NCI-H82 treated with DMSO at 0.1 percent for 48 hours (cell line): ENCODE data around the gene CADPS2.
"Not testable (repeated sequence)": the region's sequence is repeated elsewhere in the genome, so short reads cannot be mapped to it uniquely, and the experiment has no call there.

ENCODE experiments used
- DNase-seq: peaks from one replicate; lab custom pipeline; 2025; ENCODE audit not compliant: unreplicated experiment; lab: John Stamatoyannopoulos, UW

Gene CADPS2

DNA sequence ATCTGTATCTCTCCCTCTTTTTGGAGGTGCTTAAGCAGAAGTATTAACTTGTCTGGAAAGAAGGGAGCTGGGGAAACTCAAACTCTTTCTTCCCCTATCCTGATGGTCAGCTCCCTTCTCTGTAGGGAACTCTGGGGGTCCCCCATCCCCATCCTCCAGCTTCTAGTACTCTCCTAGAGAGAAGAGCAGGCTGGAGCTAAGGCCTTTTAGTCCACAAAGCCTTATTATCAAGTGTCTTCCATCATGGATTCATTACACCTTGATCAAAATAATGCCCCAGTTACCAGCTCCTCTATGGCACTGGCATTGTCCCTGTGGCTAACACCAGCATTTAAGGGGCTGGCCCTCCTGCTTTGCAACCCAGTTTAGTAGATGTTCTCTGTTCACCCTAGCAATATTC, 35.7 kb downstream of the CADPS2 start:
- DNase-seq, result no peak

DNA sequence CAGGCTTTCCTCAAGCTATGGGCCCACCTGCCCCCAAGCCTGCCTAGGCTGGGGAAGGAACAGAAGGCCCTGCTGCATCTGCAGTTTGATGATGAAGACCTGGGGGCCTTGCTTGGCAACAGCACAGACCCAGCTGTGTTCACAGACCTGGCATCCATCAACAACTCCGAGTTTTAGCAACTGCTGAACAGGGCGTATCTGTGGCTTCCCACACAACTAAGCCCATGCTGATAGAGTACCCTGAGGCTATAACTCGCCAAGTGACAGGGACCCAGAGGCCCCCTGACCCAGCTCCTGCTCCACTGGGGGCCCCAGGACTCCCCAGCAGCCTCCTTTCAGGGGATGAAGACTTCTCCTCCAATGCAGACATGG, 36.3 kb downstream of the CADPS2 start:
- no peak for DNase-seq

DNA sequence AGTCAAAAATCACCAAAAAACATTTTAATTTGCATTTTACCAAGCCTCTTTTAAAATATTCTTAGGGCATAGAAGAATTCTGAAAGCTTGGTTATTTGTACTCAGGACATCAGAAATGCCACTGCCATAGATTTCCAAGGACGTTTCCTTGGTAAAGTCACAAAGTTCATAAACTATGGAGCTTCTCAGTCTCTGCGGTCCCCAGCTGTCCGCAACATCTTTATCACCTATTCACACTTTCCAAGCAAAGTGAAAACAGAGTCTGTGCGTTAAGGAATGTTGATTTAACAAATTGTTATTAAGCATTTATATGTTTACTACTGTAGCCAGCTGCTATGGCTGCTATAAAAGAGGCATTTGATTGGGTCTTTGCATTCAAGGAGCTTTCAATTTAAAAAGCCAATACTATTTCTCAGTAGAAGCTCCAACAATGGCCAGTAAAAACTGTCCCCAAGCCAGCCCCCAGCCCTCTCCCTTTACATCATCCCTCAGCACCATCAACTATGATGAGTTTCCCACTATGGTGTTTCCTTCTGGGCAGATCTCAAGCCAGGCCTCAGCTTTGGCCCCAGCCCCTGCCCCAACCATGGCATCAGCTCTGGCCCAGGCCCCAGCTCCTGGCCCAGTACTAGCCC, 36.8 kb downstream of the CADPS2 start:
- DNase-seq, result no peak

DNA sequence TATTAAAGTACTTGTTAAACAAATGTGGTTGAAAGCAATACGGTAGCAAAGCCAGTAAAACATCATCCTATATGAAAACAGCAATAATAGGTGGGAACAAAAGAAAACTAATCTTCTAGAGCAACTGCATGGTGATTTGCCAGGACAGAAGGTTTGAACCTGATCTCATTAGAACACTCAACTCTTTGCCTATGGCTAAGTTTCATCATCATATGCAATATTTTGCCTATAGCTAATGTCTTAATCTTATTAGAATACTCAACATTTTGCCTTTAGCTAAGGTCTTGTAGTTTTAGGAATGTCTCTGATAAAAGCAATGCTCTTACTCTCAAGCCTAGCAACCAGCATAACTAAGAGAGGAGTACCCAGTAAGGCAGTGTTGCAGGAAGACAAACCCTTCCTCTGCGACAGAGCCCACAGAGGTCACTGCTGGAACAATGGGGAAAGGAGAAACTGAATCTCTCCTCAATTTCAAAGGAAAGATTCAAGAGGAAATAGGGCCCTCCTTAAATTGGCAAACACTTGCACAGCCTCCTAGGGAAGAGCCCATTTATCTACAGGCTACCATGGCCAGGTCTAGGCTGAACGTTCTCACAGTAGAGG, 38.3 kb downstream of the CADPS2 start:
- no peak for DNase-seq

DNA sequence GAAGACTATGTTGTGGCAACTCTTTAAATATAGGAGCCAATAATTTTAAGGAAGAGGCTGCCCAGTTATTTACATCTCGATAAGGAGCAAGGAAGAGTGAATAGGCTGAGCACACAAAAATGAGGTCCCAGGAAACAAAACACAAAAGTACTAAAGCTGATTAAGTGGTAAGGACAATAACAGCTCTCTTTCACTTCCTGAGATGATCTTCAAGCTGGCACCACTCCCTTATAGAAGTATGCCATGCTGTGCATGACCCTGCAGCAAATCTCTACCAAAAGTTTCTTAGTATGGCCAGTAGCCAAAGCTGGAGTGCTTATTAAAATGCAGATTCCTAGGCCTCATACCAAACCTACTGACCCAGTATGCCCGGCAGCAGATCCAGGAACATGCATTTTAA, 39.7 kb downstream of the CADPS2 start:
- no peak for DNase-seq

DNA sequence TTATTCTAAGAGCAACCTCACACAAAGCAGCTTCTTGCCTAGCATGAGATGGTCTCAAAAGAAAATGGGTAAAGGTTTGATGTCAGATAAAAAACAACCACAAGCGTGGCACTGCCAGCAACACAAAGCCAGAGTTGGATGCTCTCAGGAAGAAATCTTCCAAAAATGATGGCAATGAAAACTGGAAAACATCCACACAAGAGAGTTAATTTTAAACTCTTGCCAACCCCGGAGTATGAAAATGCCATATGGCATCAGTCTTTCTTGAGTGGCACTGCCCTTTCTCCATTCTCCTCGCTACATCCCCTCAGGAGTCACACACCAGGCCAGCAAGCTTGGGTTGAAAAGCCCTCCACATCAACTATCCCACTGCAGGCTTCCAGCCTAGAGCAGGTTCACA, 41.0 kb downstream of the CADPS2 start:
- DNase-seq, result no peak

DNA sequence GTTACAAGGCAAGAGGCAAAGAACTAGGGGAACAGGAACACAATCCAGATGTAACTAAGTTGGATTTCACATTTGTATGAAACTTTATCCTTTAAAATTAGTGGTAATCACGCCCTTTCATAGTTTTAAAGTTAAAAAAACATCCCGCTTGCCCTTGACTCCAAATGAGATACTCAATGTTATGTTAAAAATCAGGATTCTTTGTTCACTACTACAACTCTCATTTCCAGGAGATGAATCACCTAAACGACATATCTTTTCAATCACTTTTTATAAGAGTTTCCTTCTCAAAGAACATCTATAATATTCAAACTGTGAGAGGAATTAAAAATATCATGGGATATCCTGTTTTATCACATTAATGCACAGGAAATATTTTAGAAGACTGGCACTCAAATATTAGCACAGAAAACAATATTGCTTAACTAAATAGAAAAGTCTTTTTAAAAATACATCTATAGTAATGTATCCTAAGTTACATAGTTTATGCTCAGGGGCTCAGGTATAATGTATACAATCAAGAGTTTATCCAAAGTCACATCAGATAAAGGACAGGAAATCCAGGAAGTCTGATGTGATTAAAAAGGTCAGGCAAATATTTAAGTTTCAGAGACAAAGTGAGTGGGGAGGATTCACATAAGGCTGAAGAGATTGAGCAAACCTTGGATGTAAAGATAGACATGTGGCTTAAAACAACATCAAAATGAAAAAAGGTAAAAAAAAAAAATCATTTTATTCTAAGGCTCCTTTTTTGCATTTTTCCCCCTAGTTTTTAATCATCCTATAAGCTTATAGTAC, 41.9 kb downstream of the CADPS2 start:
- no peak for DNase-seq

DNA sequence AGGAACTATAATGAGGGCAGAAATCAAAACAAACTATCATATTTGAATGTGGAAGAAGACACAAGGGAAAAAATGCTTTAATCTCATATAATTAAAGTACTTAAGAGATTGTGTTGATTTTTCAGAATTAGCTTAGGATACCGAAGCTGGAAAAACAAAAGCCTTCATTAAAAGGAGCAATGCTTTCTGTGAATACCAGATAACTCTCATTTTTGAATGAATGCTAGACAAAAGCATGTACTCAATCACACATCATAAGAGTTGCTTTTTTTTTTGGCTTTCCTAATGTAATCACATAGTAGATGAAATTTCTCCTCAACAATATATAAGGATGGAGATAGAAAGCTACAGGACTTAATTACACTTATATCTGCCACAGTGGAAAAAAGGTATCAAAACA, 43.3 kb downstream of the CADPS2 start:
- no peak for DNase-seq

DNA sequence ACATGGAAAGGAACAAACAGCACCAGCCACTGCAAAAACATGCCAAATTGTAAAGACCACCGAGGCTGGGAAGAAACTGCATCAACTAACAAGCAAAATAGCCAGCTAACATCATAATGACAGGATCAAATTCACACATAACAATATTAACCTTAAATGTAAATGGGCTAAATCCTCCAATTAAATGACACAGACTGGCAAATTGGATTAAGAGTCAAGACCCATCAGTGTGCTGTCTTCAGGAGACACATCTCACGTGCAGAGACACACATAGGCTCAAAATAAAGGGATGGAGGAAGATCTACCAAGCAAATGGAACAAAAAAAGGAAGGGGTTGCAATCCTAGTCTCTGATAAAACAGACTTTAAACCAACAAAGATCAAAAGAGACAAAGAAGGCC, 50.0 kb downstream of the CADPS2 start:
- DNase-seq, result not testable (repeated sequence)

DNA sequence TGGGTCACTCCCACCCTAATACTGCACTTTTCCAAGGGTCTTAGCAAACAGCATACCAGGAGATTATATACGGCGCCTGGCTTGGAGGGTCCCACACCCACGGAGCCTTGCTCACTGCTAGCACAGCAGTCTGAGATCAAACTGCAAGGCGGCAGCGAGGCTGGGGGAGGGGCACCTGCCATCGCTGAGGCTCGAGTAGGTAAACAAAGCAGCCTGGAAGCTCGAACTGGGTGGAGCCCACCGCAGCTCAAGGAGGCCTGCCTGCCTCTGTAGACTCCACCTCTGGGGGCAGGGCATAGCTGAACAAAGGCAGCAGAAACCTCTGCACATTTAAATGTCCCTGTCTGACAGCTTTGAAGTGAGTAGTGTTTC, 51.7 kb downstream of the CADPS2 start:
- DNase-seq, result not testable (repeated sequence)

DNA sequence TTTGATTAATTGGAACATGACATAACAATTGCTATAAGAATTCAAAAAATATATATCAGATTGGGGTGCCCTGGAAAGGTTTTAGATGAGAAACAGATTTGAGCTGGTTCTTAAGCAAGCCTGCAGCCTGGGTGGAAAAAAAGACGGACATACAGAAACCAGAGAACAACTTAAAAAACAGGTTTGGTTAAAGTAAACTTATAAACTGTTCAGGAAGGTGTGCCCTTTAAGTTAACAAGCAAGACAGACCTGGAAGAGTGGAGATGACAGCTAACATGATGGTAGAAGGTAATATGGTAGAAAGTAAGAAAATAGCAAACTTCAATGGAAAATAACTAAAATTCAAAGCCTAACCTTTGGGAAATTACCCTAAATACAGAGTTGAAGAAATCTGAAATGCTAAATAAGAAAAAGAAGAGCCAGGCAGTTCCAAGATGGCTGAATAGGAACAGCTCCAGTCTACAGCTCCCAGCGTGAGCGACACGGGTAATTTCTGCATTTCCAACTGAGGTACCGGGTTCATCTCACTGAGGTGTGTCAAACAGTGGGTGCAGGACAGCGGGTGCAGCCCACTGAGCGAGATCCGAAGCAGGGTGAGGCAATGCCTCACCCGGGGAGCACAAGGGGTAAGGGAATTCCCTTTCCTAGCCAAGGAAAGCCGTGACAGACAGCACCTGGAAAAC, 52.2 kb downstream of the CADPS2 start:
- no peak for DNase-seq

DNA sequence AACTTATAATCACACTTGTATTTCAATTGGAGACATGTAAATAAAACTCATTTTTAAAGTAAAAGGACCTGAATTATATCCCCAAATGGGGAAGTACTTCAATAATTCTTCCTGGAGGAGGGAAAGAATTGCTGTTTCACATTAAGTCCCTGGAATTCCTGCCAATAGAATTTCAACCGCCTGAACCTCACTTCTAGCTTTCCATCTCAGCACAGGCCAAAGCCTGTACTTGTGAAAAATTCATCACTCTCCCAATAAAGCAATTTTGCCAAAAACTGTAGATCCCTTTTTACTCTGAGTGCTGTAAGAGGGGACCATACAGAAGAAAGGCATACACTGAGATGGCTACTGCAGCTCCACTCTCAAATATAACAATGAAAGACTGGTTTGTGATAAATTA, 54.8 kb downstream of the CADPS2 start:
- no peak for DNase-seq

DNA sequence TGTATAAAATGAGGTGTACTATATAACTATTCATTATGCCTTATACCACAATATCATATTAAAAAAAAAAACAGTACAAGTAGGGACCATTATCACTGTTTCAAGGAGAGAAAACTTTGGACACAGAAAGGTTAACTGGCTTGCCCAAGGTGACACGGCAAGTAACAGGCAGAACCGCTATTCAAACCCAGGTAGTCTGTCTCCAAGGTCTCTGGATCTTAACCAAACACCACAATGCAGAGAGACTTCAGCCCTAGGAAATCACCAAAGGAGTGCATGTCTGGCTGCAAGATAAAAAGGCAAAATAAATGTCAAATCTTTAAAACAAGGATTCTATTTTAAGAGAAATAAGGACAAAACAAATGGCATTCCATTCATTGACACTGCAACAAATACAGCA, 56.3 kb downstream of the CADPS2 start:
- no peak for DNase-seq

DNA sequence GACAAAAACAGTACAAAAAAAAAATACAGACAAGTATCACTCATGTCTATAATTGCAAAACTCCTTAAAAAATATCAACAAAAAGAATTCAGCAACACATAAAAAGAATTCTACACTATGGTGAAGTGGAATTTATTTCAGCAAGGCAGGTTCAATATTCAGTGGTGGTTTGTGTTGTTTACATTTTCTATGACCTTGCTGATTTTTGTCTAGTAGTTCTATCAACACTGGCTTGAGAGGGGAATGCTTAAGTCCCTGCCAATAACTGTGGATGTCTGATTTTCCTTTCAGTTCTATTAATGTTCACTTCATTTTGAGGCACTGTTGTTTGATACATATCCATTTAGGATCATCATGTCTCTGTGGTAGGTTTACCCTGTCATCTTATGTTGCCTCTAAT, 58.5 kb downstream of the CADPS2 start:
- DNase-seq, result no peak

DNA sequence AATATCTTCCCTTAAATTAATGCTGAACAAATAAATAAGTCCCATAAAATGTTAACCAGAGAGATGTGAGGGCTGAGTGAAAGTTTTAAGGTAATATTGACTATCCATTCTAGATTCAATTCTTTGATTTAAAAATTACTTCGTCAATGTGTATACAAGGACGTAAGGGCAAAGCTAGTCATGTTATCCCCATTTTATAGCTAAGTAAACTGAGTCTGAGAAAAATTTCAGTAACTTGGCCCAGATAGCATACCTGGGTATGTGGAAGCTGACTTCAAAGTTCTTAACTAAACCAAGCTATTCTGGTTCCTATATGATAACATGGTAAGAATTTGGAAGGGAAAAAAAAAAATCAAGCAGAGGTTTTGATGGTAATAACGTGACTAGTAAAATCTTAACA, 72.4 kb downstream of the CADPS2 start:
- no peak for DNase-seq

DNA sequence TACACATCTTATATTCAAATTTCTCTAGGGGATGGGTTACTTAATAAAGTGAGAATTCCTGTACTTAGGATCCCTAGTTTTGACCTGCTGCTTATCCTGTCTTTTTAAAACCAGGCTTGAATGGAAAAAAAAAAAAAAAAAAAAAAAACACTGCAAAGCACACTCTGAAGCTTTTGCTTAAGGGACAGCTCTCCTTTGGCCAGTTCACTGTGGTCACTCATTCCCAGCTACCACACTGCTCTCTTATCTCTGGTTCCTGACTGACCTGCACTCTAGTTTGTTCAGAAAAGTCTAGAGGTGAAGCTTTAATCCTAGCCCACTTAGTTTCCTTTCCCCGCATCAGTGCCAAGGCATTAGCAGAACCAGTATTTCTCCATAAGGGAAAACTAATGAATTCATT, 82.4 kb downstream of the CADPS2 start:
- DNase-seq, result no peak

DNA sequence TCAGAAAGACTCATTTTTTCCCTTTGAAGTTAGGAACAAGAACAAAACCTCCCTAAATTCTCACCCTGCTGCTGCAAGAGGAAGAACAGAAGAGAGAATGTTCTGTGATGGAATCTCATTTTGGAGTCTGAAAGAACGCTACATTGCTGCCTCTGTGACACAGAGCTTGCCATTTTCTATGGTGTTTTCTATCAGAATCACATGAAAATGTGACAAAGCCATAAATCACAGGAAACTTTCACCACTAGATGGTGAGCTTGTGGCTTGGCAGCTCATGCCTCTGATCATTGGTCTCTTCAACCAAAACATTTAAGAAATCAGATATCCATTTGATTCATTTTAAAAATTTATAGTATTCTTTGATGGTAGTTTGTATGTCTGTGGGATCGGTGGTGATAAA, 82.9 kb downstream of the CADPS2 start:
- DNase-seq, result no peak

DNA sequence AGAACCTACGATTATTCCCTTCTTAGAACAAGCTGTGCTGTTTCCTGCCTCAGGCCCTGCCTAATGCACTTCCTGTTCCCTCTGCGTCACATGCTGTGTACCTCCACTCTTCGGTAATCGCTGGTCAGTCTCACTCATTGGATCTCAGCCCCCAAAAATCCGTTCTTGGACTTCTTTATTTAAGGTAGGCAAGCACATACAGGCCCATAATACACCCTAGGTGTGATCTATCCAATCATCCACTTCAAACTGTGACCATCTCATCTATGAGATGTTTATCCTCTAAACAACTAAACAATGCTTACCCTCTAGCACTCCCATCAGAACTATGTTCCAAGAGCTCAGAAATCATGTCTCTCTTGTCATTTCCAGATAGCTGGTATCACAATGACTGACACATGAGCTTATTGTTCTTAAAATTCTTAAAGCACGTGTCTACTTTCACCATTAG, 83.9 kb downstream of the CADPS2 start:
- no peak for DNase-seq

DNA sequence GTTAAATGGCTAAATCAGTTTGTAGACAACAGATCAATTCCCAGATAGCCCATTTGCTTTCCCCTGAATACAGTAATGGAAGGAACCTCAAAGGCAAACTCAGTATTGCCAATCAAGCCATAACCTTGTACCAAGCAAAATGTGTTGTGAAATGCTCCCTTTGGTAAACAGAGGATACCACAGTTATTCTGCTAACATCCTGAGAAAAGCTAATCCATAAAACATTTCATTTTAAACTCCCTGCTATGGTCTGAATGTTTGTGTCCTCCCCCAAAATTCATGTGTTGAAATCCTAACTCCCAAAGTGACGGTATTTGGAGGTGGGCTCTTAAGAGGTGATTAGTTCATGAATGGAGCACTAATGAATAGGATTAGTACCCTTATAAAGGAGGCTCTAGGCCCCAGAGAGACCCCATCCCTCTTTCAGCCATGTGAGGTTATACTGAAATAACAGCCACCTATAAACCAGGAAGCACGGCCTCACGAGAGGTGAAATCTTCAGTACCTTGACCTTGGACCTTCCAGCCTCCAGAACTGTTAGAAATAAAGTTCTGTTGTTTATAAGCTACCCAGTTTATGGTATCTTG, 94.2 kb downstream of the CADPS2 start:
- DNase-seq, result no peak

DNA sequence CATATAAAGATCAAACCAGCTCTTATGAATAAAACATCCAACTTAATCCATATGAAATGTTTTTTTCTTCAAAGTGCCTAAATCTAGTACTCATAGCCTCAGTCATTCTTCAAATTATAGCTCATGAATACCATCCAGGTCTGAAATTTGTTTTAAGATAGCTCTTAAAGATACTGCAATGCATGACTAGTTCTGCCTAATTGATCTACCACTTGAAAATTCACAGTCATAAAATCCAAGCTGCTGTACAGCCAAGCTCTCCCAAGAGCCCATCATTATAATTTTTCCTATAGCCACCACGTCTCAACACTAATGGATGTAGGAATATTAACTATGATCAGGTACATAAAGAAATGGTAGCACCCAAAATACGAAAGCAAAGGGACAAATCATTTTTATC, 95.7 kb downstream of the CADPS2 start:
- no peak for DNase-seq

DNA sequence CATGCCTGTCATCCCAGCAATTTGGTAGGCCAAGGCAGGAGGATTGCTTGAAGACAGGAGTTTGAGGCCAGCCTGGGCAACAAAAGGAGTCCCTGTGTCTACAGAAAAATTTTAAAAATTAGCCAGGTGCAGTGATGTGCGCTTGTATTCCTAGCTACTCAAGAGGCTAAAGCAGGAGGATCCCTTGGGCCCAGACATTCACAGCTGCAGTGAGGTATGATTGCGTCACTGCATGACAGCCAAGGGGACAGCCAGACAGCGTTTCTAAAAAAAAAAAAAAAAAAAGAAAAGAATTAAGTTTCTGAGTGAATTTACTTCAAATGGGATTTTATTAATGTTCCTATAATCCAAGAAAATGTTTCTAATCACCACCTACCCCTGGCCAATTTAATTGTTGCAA, 96.1 kb downstream of the CADPS2 start:
- no peak for DNase-seq

DNA sequence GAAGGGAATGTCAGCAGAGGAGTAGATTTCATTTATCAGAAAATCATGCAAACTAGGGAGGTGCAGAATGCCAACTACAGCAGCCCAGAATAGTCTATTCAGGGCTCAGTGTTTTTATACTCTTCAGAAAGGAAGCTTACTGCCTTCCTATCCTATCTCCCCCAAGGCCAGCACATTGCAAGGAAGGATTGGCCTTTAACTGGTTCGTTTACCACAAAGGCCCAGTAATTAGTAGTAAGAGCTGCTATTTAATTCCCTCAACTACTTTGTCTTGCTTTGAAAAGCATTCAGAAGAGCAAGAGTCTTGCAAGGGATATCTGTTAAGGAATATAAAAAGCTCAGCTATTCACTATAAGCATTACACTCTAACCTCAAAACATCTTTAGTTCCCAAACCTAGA, 97.1 kb downstream of the CADPS2 start:
- DNase-seq, result no peak
